Kidney (tissue), 14 donors: ENCODE measurements around the gene ISOC2. TPM values are rescaled to one million over a fixed set of nuclear protein-coding genes. Genes with fewer than 3 reads are reported as not detected.

ENCODE experiments used
- DNase-seq, 5 donors: peaks; one replicate each; pipeline ENCODE4 v3.0.0-alpha.2; 2013 to 2020
- FAIRE-seq: peaks from 2 replicates; lab custom pipeline; 2012; peaks lifted over from hg19 to GRCh38; lab: Jason Lieb, UNC
- H3K27ac ChIP-seq, 2 donors: one replicate each; pipeline ENCODE4 v1.7.0; 2013; ENCODE audit warnings: low read depth in 2 of 2, low read length in 2 of 2, inconsistent platforms in 1 of 2
- H3K27me3 ChIP-seq: one replicate; pipeline ENCODE4 v1.7.1; 2013; ENCODE audit warnings: low read length, inconsistent platforms; ENCODE audit not compliant: control insufficient read depth, insufficient read depth
- H3K36me3 ChIP-seq, 3 donors: one replicate each; pipeline versions ENCODE4 v1.7.0 to v1.7.1; 2013; ENCODE audit warnings: low read length in 3 of 3, control low read depth in 1 of 3, inconsistent platforms in 1 of 3; ENCODE audit not compliant: insufficient read depth in 3 of 3, control insufficient read depth in 2 of 3
- H3K4me1 ChIP-seq, 3 donors: one replicate each; pipeline versions ENCODE4 v1.7.0 to v1.7.1; 2013; ENCODE audit warnings: low read length in 3 of 3, inconsistent platforms in 1 of 3, low read depth in 1 of 3; ENCODE audit not compliant: control insufficient read depth in 2 of 3, insufficient read depth in 2 of 3
- H3K4me3 ChIP-seq, 3 donors: one replicate each; pipeline versions ENCODE4 v1.7.0 to v1.8.1; 2013; ENCODE audit warnings: low read length in 3 of 3, control low read depth in 1 of 3, inconsistent platforms in 1 of 3
- H3K9ac ChIP-seq, 3 donors: one replicate each; pipeline versions ENCODE4 v1.7.0 to v1.7.1; 2013; ENCODE audit warnings: low read length in 3 of 3, control low read depth in 1 of 3, inconsistent platforms in 1 of 3
- H3K9me3 ChIP-seq, 3 donors: one replicate each; pipeline versions ENCODE4 v1.7.0 to v1.7.1; 2013; ENCODE audit warnings: low read length in 3 of 3, control low read depth in 1 of 3, inconsistent platforms in 1 of 3; ENCODE audit not compliant: control insufficient read depth in 2 of 3, insufficient read depth in 1 of 3
- intact Hi-C: fragments of 100-400 bp; cut with DNase I; formaldehyde crosslinking; loops from one replicate; pipeline ENCODE4 v1.11.1; 2022
- polyA plus RNA-seq: library from polyadenylated mRNA; stranded (reverse); fragments of 350-450 nt; fragmentation: Illumina TruSeq; extraction: RNeasy Lipid Tissue Mini Kit (QIAGEN cat#74804); gene quantifications from one replicate; pipeline ENCODE4 v1.2.3, GENCODE V29; 2014; ENCODE audit warnings: low read depth, low replicate concordance; ENCODE audit not compliant: insufficient read depth
- total RNA-seq: library from RNA; stranded (reverse); fragmentation: NEBNext Ultra II Directional; extraction: Animal tissue kit (Norgen Biotek cat#: 25700); gene quantifications from one replicate; pipeline ENCODE4 v1.2.1, GENCODE V29; 2021
- TF ChIP-seq, protein P1 (sequence below): IDR thresholded peaks from 3 replicates; pipeline ENCODE4 v1.5.1; 2012; ENCODE audit warnings: mild to moderate bottlenecking, moderate library complexity, borderline replicate concordance; ENCODE audit not compliant: insufficient read depth; ENCODE audit errors: extremely low read depth
- donor health status: control.
- donor health status: control.
- donor health status: control.
- donor health status: control.
- donor health status: control.
- donor health status: DM: yes; HTN: yes; CAD: no.
- donor health status: Normal renal cell carcinoma (clear cell type).

The ISOC2 gene
- total and polyA plus RNA-seq, 2 donors from 2014 or later = 45.9 to 326 TPM

DNA sequence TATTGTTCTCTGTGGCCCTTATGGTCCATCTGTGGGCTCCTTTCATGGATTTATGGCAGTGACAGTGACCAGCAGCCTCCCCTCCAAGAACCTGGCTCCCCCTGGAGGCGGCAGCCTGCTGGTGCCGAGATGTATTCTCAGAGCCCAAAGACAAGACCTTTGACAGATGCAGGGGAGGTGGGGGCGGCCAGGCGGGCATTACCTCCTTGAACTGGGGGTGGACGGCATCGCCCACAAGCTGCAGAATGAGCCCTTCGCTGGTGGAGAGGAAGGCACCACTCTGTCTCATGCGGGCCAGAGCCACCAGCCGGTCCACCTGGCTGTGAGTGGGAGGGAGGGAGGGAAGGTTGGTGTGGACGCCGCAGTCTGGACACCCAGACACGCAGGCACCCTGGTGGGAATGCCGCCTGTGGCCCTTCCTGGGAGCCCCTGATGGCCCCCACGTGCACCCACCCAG, 6.6 kb downstream of the ISOC2 start:
- intact Hi-C loops = no loop called here
- no peaks in the 10 kb centered on the region for H3K9me3 ChIP-seq
- H3K27me3 ChIP-seq = peaks cover 3% of the 10 kb centered on the region
- H3K9ac ChIP-seq = no peak overlapping the region
- H3K4me1 ChIP-seq = peaks cover 0 to 3% (median under 1%) of the 10 kb centered on the region in 3 donors
- H3K4me3 ChIP-seq = no peak overlapping the region
- no peak for FAIRE-seq
- no peaks in the 10 kb centered on the region for H3K36me3 ChIP-seq
- TF ChIP-seq, protein P1, sequence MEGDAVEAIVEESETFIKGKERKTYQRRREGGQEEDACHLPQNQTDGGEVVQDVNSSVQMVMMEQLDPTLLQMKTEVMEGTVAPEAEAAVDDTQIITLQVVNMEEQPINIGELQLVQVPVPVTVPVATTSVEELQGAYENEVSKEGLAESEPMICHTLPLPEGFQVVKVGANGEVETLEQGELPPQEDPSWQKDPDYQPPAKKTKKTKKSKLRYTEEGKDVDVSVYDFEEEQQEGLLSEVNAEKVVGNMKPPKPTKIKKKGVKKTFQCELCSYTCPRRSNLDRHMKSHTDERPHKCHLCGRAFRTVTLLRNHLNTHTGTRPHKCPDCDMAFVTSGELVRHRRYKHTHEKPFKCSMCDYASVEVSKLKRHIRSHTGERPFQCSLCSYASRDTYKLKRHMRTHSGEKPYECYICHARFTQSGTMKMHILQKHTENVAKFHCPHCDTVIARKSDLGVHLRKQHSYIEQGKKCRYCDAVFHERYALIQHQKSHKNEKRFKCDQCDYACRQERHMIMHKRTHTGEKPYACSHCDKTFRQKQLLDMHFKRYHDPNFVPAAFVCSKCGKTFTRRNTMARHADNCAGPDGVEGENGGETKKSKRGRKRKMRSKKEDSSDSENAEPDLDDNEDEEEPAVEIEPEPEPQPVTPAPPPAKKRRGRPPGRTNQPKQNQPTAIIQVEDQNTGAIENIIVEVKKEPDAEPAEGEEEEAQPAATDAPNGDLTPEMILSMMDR = peak; percentile 16
- no peak overlapping the region for H3K27ac ChIP-seq
- peak in 2 of 5 donors; percentile 54 to 69 for DNase-seq

DNA sequence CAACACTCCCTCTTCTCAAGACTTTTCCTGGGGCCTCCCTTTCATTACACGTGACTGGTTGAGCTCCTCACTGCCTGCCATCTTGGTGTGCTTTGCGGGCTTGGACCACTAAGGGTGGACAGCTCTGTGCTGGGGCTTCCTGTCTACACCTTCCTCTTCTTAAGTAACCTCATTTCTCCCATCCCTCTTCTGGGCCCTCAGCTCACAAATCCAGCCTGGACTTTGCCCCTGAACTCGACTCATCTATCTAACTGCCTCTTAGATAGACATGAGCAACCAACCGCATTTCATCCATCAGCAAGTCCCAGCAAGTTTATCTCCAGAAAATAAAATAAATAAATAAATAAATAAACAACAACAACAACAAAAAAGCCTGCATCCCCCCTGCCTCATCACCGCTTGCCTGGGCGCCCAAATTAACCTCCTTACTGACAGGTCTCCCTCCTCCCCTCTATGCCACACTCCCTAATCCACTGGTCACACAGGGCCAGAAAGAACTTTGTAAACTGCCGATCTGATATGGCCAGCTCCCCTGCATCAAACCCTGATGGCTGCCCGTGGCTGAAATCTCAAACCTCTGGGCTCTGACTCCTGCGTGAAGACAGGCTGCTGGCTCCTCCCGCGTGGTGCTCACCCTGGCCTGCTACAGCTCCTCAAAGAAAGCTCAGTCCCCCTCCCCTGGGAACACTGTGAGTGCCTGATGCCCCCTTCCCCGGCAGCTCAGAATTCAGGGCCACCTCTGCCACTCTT, 7.8 kb downstream of the ISOC2 start:
- H3K36me3 ChIP-seq = no peaks in the 10 kb centered on the region
- no peak overlapping the region for H3K4me3 ChIP-seq
- no peak overlapping the region for H3K27ac ChIP-seq
- no peaks in the 10 kb centered on the region for H3K4me1 ChIP-seq
- no peak for DNase-seq
- no peaks in the 10 kb centered on the region for H3K9me3 ChIP-seq
- no peak overlapping the region for H3K9ac ChIP-seq
- peaks cover 4% of the 10 kb centered on the region for H3K27me3 ChIP-seq
- no peak for FAIRE-seq
- TF ChIP-seq, protein P1 = no peak
- intact Hi-C loops = no loop called here

GRCh38 chr19:55452749-55453346, 8.6 kb downstream of the ISOC2 start:
- no peak for FAIRE-seq
- no peaks in the 10 kb centered on the region for H3K36me3 ChIP-seq
- no peak overlapping the region for H3K4me3 ChIP-seq
- TF ChIP-seq, protein P1 = no peak
- H3K27me3 ChIP-seq = peaks cover 10% of the 10 kb centered on the region
- H3K27ac ChIP-seq = no peak overlapping the region
- H3K9ac ChIP-seq = no peak overlapping the region
- no peaks in the 10 kb centered on the region for H3K4me1 ChIP-seq
- DNase-seq = peak; percentile 91 to 96 (median 95)
- no peaks in the 10 kb centered on the region for H3K9me3 ChIP-seq
- intact Hi-C loops = no loop called here
